Testis (tissue), 3 donors: ENCODE results near the gene PDGFC. TPM values are rescaled to one million over a fixed set of nuclear protein-coding genes. Genes with fewer than 3 reads are reported as not detected.

ENCODE experiments used
- DNase-seq: peaks from one replicate; pipeline ENCODE4 v3.0.0-alpha.2; 2019
- H3K27ac ChIP-seq, 2 donors: fragments of 200-600 bp; sonication (generic); one replicate each; pipeline ENCODE4 v1.5.1; 2019
- H3K27me3 ChIP-seq: fragments of 200-600 bp; sonication (generic); one replicate; pipeline ENCODE4 v1.5.1; 2019
- H3K36me3 ChIP-seq: fragments of 200-600 bp; sonication (generic); one replicate; pipeline ENCODE4 v1.5.1; 2017; ENCODE audit warnings: low read depth; ENCODE audit errors: missing control alignments
- H3K4me1 ChIP-seq: fragments of 200-600 bp; sonication (generic); one replicate; pipeline ENCODE4 v1.5.1; 2019
- H3K4me3 ChIP-seq, 2 donors: fragments of 200-600 bp; sonication (generic); one replicate each; pipeline ENCODE4 v1.5.1; 2017 to 2019
- H3K9me3 ChIP-seq: fragments of 200-600 bp; sonication (generic); one replicate; pipeline ENCODE4 v1.5.1; 2017
- POLR2A ChIP-seq: fragments of 450-650 bp; IDR thresholded peaks from one replicate; pipeline ENCODE4 v1.6.1; 2017; ENCODE audit warnings: antibody characterized with exemption, mild to moderate bottlenecking, moderate library complexity
- WGBS, 2 donors: methylation state at CpG; one replicate each; pipeline ENCODE4 v1.1.5; 2018; 5-methylcytosine and 5-hydroxymethylcytosine counted together
- intact Hi-C: fragments of 100-400 bp; cut with DNase I; formaldehyde crosslinking; loops from one replicate; pipeline ENCODE4 v1.15.1; 2023; ENCODE audit warnings: low total_unique reads
- polyA plus RNA-seq: library from polyadenylated mRNA; stranded (reverse); fragments of 350-450 nt; fragmentation: Illumina TruSeq; extraction: RNeasy Lipid Tissue Mini Kit (QIAGEN cat#74804); gene quantifications from one replicate; pipeline ENCODE4 v1.2.3, GENCODE V29; 2014; ENCODE audit warnings: low read depth, low replicate concordance; ENCODE audit not compliant: insufficient read depth
- total RNA-seq, 2 donors: library from RNA; depleted of rRNA; stranded (reverse); fragments of >200 nt; gene quantifications; one replicate each; pipeline ENCODE4 v1.2.3, GENCODE V29; 2016
- TF ChIP-seq, protein P1 (sequence below), 3 experiments: fragments of 450-650 bp in 2 of 3; fragments of 200-600 bp in 1 of 3; sonication (generic) in 1 of 3; IDR thresholded peaks; one replicate each; pipeline ENCODE4 v1.5.1; 2016 to 2019; ENCODE audit warnings: antibody characterized with exemption in 3 of 3, mild to moderate bottlenecking in 2 of 3, moderate library complexity in 1 of 3

The PDGFC gene
- total and polyA plus RNA-seq, 3 donors from 2014 or later: 7.8 to 13.8 (median 9.4) TPM

DNA sequence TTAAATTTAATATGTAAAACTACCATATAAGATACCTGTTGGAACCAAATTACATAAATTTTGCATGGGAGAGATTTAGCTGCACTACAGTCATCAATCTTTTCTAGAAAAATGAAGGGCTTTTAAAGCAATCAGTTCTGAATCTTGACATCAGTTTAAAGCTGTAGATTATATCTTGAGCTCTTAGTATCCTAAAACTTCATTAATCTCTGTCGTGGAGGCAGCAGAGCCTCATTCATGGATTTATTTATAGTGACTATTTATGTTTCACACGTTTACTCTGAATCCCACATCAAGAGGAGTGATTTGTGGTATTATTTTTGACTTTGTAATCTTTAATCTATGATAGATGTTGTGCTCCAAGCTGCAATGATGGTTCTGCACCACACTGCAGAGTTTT, 175.9 kb downstream of the PDGFC start:
- no peaks in the 10 kb centered on the region for H3K9me3 ChIP-seq
- intact Hi-C loops: no loop called here
- H3K27ac ChIP-seq: no peak overlapping the region
- DNase-seq: no peak
- H3K27me3 ChIP-seq: no peaks in the 10 kb centered on the region
- H3K4me1 ChIP-seq: no peaks in the 10 kb centered on the region
- no peak overlapping the region for H3K4me3 ChIP-seq
- TF ChIP-seq, protein P1, sequence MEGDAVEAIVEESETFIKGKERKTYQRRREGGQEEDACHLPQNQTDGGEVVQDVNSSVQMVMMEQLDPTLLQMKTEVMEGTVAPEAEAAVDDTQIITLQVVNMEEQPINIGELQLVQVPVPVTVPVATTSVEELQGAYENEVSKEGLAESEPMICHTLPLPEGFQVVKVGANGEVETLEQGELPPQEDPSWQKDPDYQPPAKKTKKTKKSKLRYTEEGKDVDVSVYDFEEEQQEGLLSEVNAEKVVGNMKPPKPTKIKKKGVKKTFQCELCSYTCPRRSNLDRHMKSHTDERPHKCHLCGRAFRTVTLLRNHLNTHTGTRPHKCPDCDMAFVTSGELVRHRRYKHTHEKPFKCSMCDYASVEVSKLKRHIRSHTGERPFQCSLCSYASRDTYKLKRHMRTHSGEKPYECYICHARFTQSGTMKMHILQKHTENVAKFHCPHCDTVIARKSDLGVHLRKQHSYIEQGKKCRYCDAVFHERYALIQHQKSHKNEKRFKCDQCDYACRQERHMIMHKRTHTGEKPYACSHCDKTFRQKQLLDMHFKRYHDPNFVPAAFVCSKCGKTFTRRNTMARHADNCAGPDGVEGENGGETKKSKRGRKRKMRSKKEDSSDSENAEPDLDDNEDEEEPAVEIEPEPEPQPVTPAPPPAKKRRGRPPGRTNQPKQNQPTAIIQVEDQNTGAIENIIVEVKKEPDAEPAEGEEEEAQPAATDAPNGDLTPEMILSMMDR (IDR thresholded peaks at IDR 0.05): no peak
- no peak for TF ChIP-seq POLR2A
- H3K36me3 ChIP-seq: no peaks in the 10 kb centered on the region
- 77 to 81% methylated on average over 2 of the region's 2 CpGs for WGBS, 2 donors

DNA sequence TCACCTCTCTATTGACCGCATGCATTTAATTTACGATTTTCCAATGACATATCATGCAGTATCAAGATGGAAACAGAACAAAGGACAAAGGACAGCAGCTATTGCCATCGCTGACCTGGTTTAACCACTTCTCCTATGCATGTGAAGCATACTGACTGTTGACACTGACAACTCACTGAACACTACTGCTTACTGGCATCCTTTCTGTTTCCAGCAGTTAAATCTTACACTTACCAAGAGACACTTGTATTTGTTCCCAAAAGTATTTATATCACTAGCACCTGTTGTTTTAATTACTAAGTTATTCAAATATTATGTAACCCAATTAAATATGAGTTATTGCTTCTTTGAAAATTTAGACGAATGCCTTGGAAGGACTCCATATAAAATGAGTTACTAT, 176.7 kb downstream of the PDGFC start:
- no peak for DNase-seq
- no peak overlapping the region for H3K27ac ChIP-seq
- WGBS, 2 donors: 76 to 80% methylated on average over 4 of the region's 4 CpGs

DNA sequence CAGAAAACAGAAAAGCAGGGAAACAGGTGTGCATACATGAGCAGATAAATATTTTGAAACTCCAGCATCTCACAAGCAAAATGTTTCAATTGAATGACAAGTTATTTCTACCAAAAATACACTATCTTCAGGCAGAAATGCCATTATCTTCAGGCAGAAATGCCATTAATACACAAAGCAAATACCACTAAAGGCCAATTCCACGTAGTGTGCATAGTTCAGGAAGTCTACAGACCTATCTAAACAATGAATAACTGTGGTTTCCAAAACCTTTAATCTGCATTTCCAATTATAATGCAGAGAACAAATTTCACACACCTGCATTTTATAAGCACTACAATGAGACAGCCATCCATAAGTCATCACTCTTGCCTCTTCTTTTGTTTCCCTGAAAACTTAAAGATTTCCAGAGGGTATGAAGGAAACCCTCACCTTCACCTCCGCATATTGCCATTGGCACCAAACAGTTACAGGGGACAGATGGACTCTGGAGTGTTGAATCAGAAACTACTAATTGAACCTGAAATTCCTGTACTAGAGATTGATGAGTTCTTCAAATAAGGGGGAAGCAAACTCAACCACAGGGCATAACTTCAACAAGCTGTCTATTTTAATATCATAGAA, 179.0 kb downstream of the PDGFC start:
- Histone ChIP-seq H3K4me1 (no peaks in the 10 kb centered on the region), H3K36me3 (no peaks in the 10 kb centered on the region), H3K27me3 (no peaks in the 10 kb centered on the region), H3K27ac (no peak overlapping the region), H3K4me3 (no peak overlapping the region), H3K9me3 (no peaks in the 10 kb centered on the region)
- 91 to 97% methylated on average over 2 of the region's 2 CpGs for WGBS, 2 donors
- no peak for DNase-seq
- intact Hi-C loops: no loop called here
- no peak for TF ChIP-seq POLR2A
- TF ChIP-seq, protein P1 (IDR thresholded peaks at IDR 0.05): no peak

More for the DNA sequence above, 176.7 kb downstream of the PDGFC start:
- no peaks in the 10 kb centered on the region for H3K4me1 ChIP-seq
- intact Hi-C loops: no loop called here
- no peaks in the 10 kb centered on the region for H3K9me3 ChIP-seq
- H3K27me3 ChIP-seq: no peaks in the 10 kb centered on the region
- H3K36me3 ChIP-seq: no peaks in the 10 kb centered on the region
- TF ChIP-seq POLR2A: no peak
- TF ChIP-seq, protein P1 (IDR thresholded peaks at IDR 0.05): no peak
- H3K4me3 ChIP-seq: no peak overlapping the region

DNA sequence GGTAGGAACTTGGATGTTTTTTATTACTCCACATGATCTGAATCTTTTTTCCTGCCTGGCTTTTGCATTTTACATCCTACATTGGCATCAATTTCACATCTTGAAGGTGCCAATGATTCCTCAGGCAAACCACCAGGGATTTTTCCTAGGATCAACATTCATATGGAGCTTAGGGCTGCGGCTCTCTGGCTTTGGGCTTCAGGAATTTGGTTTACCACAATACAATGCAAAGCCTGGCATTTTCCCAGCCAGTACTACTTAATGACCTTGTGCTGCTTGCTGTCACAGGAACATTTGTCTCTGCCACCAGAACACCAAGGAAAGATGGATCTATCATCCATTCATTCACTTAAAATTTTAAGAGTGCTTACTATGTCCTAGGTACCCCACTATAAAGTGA, 180.7 kb downstream of the PDGFC start:
- WGBS, 2 donors: 61 to 100% methylated on average over 1 of the region's 1 CpG
- H3K27ac ChIP-seq: no peak overlapping the region
- H3K4me3 ChIP-seq: no peak overlapping the region
- H3K36me3 ChIP-seq: no peaks in the 10 kb centered on the region
- no peak for TF ChIP-seq POLR2A
- TF ChIP-seq, protein P1 (IDR thresholded peaks at IDR 0.05): no peak
- DNase-seq: no peak
- no peaks in the 10 kb centered on the region for H3K9me3 ChIP-seq
- intact Hi-C loops: no loop called here
- H3K4me1 ChIP-seq: no peaks in the 10 kb centered on the region
- no peaks in the 10 kb centered on the region for H3K27me3 ChIP-seq

DNA sequence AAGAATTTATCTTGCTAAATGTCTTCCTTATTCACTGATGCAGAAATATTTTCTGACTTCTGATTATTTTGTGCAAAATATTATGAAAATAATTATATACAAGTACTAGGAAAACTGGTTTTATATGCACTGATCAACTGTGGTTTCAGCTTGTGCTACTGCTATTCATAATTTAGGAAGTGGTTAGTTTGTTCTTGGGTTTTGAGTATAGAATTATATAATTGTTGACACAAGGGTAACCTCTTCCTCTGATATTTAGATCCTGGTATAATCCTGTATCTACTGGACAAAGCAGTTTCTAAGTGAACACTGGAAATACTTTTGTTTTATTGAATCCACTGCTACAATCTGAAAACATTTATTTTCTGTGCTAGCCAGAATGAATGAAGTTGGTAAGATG, 182.8 kb downstream of the PDGFC start:
- no peak for DNase-seq
- intact Hi-C loops: no loop called here
- no peak overlapping the region for H3K4me3 ChIP-seq
- H3K9me3 ChIP-seq: no peaks in the 10 kb centered on the region
- no peaks in the 10 kb centered on the region for H3K36me3 ChIP-seq
- no peaks in the 10 kb centered on the region for H3K4me1 ChIP-seq
- TF ChIP-seq, protein P1 (IDR thresholded peaks at IDR 0.05): no peak
- no peak for TF ChIP-seq POLR2A
- no peak overlapping the region for H3K27ac ChIP-seq
- H3K27me3 ChIP-seq: no peaks in the 10 kb centered on the region
